Measurements from ENCODE around the gene TNFSF9. TPM values are rescaled to one million over a fixed set of nuclear protein-coding genes. Genes with fewer than 3 reads are reported as not detected.
"Not testable (repeated sequence)": the region's sequence is repeated elsewhere in the genome, so short reads cannot be mapped to it uniquely, and the experiment has no call there.

The TNFSF9 gene
- total and polyA plus RNA-seq, 8 donors: 0.20 to 10.2 (median 0.40) TPM

DNA sequence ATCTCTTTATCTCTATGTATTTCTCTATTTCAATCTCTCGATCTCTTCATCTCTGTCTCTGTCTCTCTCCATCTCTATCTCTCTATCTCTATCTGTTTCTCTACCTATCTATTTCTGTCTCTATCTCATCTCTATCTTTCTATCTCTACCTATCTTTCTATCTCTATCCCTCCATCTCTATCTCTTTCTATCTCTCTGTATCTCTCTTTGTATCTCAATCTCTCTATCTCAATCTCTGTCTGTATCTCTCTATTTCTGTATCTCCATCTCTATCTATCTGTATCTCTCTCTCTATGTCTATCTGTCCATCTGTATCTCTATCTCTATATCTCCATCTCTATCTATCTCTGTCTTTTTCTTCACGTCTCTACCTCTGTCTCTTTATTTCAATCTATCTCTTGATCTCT is 25.2 kb downstream of the TNFSF9 start:
- peaks cover 0 to 6% of the 10 kb centered on the region in 2 donors for H3K4me1 ChIP-seq
- TF ChIP-seq, protein P1, sequence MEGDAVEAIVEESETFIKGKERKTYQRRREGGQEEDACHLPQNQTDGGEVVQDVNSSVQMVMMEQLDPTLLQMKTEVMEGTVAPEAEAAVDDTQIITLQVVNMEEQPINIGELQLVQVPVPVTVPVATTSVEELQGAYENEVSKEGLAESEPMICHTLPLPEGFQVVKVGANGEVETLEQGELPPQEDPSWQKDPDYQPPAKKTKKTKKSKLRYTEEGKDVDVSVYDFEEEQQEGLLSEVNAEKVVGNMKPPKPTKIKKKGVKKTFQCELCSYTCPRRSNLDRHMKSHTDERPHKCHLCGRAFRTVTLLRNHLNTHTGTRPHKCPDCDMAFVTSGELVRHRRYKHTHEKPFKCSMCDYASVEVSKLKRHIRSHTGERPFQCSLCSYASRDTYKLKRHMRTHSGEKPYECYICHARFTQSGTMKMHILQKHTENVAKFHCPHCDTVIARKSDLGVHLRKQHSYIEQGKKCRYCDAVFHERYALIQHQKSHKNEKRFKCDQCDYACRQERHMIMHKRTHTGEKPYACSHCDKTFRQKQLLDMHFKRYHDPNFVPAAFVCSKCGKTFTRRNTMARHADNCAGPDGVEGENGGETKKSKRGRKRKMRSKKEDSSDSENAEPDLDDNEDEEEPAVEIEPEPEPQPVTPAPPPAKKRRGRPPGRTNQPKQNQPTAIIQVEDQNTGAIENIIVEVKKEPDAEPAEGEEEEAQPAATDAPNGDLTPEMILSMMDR (IDR thresholded peaks at IDR 0.05): no peak
- H3K4me3 ChIP-seq: no peak overlapping the region
- no peaks in the 10 kb centered on the region for H3K9me3 ChIP-seq
- no peaks in the 10 kb centered on the region for H3K36me3 ChIP-seq
- DNase-seq (no peak), ATAC-seq (no peak)
- intact Hi-C loops (cut with DNase I): no loop called here
- no peak overlapping the region for H3K27ac ChIP-seq
- peaks cover 0 to 29% of the 10 kb centered on the region in 2 donors for H3K27me3 ChIP-seq

DNA sequence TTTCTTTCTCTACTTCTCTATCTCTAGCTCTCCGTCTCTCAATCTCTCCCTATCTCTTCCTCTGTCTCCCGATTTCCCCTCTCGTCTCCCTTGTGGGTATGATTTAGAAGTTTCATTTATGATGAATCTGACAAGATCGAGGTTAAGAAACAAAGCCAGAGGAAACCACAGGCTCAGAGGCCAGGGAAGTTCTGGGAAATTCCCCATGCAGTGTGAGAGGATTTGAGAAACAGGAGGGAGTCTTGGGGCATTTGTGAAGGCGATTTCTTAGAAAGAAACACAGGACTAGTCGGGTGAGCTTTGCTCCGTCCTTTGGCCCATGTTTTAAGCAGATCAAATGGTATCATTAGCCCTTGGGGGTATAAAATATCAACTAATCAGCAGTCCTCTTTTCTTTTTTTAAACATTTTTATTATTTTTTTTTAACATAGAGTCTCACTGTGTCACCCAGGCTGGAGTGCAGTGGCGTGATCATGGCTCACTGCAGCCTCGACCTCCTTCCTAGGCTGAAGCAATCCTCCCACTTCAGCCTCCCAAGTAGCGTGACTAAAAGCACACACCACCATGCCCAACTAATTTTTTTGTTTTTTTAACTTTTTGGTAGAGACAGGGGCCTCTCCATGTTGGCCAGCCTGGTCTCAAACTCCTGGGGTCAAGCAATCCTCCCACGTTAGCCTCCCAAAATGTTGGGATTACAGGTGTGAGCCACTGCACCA is 25.8 kb downstream of the TNFSF9 start:
- intact Hi-C loops (cut with DNase I): no loop called here
- Histone ChIP-seq H3K4me3 (no peak overlapping the region), H3K4me1 (peaks cover 0 to 6% of the 10 kb centered on the region in 2 donors), H3K9me3 (no peaks in the 10 kb centered on the region), H3K27me3 (peaks cover 0 to 24% of the 10 kb centered on the region in 2 donors), H3K27ac (no peak overlapping the region), H3K36me3 (no peaks in the 10 kb centered on the region)
- ATAC-seq: no peak
- TF ChIP-seq, protein P1 (IDR thresholded peaks at IDR 0.05): no peak
- DNase-seq: no peak

DNA sequence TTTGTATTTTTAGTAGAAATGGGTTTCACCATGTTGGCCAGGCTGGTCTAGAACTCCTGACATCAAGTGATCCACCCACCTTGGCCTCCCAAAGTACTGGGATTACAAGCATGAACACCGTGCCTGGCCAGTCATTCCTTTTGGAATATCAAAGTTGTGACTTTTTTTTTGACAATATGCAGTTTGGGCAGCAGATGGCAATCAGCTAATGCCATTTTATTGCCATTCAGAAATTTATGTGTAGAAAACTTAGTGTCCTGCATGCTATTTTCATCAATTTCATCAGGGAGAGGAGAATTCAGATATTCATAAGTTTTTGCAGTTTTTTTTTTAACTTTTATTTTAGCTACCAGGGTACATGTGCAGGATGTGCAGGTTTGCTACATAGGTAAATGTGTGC is 31.6 kb downstream of the TNFSF9 start:
- H3K4me1 ChIP-seq; H3K4me3 ChIP-seq; H3K36me3 ChIP-seq; H3K27ac ChIP-seq; ATAC-seq; intact Hi-C loops (cut with DNase I); H3K9me3 ChIP-seq; DNase-seq: not testable (repeated sequence)
- H3K27me3 ChIP-seq: peaks cover 0 to 29% of the 10 kb centered on the region in 2 donors

DNA sequence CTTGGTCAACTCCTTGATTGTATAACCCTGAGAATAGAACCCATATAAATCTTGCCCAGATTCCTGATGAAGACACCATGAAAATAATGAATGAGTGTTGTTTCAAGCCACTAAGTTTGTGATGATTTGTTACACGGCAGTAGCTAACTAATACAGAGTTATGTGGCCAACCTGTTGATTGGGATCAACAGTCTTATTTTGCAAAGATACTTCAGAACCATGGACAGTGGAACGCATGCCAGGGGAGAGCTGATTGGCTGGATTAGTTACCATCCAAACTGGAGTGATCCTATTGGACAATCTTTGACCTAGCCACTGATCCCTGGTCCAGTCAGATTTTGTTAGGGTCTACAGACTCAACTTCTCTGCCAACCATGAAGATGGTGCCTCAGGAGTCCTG is 33.6 kb downstream of the TNFSF9 start:
- DNase-seq (no peak), ATAC-seq (peak; percentile 49)
- no peak overlapping the region for H3K4me3 ChIP-seq
- intact Hi-C loops (cut with DNase I): no loop called here
- TF ChIP-seq, protein P1 (IDR thresholded peaks at IDR 0.05): no peak
- no peak overlapping the region for H3K27ac ChIP-seq
- H3K4me1 ChIP-seq: no peaks in the 10 kb centered on the region
- H3K36me3 ChIP-seq: no peaks in the 10 kb centered on the region
- peaks cover 0 to 7% of the 10 kb centered on the region in 2 donors for H3K9me3 ChIP-seq
- peaks cover 0 to 19% of the 10 kb centered on the region in 2 donors for H3K27me3 ChIP-seq

DNA sequence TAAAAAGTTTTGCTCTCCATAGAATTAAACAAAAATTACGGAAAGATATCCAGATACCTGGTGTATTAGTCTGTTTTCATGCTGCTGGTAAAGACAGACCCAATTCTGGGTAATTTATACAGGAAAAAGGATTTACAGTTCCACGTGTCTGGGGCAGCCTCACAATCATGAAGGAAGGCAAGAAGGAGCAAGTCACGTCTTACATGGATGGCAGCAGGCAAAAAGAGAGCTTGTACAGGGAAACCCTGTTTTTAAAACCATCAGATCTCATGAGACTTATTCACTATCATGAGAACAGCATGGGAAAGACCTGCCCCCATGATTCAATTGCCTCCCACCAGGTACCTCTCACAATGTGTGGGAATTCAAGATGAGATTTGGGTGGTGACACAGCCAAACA is 35.9 kb downstream of the TNFSF9 start:
- H3K9me3 ChIP-seq: peaks cover 0 to 10% of the 10 kb centered on the region in 2 donors
- peaks cover 0 to 36% of the 10 kb centered on the region in 2 donors for H3K27me3 ChIP-seq
- intact Hi-C loops (cut with DNase I); H3K27ac ChIP-seq; DNase-seq; H3K4me1 ChIP-seq; ATAC-seq; H3K4me3 ChIP-seq; H3K36me3 ChIP-seq: not testable (repeated sequence)

DNA sequence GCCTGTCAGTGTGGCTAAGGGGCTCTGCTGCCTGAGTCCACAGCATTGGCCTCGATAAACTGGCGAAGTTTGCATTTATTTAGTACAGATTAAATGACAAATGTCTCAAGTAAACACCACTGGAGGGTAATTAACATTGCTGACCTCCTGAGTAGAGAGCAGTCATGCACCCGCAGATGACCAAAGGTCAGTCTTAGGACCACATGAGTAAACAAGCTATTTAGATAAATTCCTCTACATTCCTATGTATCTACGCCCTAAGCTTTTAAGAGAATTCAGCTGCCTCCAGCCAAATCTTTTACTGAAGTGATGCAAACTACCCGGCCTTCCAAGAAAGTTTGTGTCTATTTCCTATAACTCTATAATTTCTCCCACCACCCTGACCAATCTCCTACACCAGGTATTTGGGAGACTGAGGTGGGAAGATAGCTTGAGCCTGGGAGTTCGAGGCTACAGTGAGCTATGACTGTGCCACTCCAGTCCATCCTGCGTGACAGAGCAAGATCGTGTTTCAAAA is 37.2 kb downstream of the TNFSF9 start:
- ATAC-seq: no peak

More for the DNA sequence above, 37.2 kb downstream of the TNFSF9 start:
- intact Hi-C loops (cut with DNase I): no loop called here
- Histone ChIP-seq H3K4me1 (no peaks in the 10 kb centered on the region), H3K4me3 (no peak overlapping the region), H3K9me3 (peaks cover 0 to 10% of the 10 kb centered on the region in 2 donors), H3K27ac (no peak overlapping the region), H3K27me3 (peaks cover 0 to 39% of the 10 kb centered on the region in 2 donors), H3K36me3 (no peaks in the 10 kb centered on the region)
- DNase-seq: no peak
- TF ChIP-seq, protein P1 (IDR thresholded peaks at IDR 0.05): no peak

Data from left lung (tissue), 10 donors.